Measurements from ENCODE around the gene NR4A2.
"Not testable (repeated sequence)": the region's sequence is repeated elsewhere in the genome, so short reads cannot be mapped to it uniquely, and the experiment has no call there.

Gene NR4A2

GRCh38 chr2:156320486-156321098 lies 11.9 kb downstream of the NR4A2 start:
- no peak for DNase-seq

- DNase-seq = no peak
Measured at GRCh38 chr2:156319811-156320485, 12.6 kb downstream of the NR4A2 start.

GRCh38 chr2:156317631-156318030 lies 14.9 kb downstream of the NR4A2 start:
- no peak for DNase-seq

- DNase-seq = no peak
Measured at GRCh38 chr2:156311976-156312375, 20.5 kb downstream of the NR4A2 start.

- DNase-seq = no peak
Measured at GRCh38 chr2:156310773-156311172, 21.7 kb downstream of the NR4A2 start.

GRCh38 chr2:156309917-156310316 lies 22.6 kb downstream of the NR4A2 start:
- no peak for DNase-seq

GRCh38 chr2:156309167-156309566 lies 23.4 kb downstream of the NR4A2 start:
- DNase-seq = no peak

GRCh38 chr2:156306821-156307220 lies 25.7 kb downstream of the NR4A2 start:
- no peak for DNase-seq

GRCh38 chr2:156305121-156305520 lies 27.4 kb downstream of the NR4A2 start:
- no peak for DNase-seq

GRCh38 chr2:156300337-156300736 lies 32.2 kb downstream of the NR4A2 start:
- no peak for DNase-seq

- DNase-seq = no peak
Measured at GRCh38 chr2:156294945-156295580, 37.5 kb downstream of the NR4A2 start.

GRCh38 chr2:156293382-156293781 lies 39.1 kb downstream of the NR4A2 start:
- DNase-seq = not testable (repeated sequence)

GRCh38 chr2:156279446-156280150 lies 52.9 kb downstream of the NR4A2 start:
- no peak for DNase-seq

All from activated CD4-positive, alpha-beta T cell treated with anti-CD3 and anti-CD28 coated beads, Interleukin-2, amount 50 U/mL, for 4 hours (primary cell).